Bone marrow (tissue), 2 donors: Measurements from ENCODE around the gene ISY1.
"Not testable (repeated sequence)": the region's sequence is repeated elsewhere in the genome, so short reads cannot be mapped to it uniquely, and the experiment has no call there.

Source experiments
- DNase-seq, 2 donors: peaks; one replicate each; lab custom pipeline; 2025; lab: John Stamatoyannopoulos, UW

The ISY1 gene

DNA sequence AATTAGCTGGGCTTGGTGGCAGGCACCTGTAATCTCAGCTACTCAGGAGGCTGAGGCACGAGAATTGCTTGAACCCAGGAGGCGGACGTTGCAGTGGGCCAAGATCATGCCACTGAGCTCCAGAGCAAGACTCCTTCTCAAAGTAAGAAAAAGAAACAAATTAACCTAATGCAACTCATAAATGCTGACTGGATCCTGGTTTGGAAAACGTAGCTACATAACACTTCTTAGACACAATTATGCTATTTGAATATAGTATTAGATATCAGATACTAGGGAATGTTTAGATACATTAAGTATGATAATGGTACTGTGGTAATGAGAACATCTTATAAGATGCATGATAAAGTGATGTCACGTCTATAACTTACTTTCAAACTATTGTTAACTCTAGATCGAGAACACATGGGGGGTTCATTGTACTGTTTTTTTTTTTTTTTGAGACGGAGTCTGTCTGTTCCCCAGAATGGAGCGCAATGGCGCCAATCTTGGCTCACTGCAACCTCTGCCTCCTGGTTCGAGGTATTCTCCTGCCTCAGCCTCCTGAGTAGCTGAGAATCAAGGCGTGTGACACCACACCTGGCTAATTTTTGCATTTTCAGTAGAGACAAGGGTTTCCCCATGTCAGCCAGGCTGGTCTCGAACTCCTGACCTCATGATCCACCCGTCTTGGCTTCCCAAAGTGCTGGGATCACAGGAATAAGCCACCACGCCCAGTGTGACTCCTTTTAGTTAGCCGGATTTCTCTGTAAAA lies 5.9 kb upstream of the ISY1 start:
- DNase-seq = no peak

DNA sequence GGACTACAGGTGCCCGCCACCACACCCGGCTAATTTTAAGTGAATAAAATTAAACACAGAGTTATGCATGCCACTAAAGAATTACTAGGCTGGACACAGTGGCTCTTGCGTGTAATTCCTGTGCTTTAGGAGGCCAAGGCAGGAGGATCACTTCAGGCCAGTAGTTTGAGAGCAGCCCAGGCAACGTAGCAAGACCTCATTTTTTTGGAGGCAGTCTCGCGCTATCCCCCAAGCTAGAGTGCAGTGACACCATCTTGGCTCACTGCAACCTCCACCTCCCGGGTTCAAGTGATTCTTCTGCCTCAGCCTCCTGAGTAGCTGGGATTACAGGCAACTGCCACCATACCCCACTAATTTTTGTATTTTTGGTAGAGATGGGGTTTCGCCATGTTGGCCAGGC lies 4.7 kb upstream of the ISY1 start:
- not testable (repeated sequence) for DNase-seq

DNA sequence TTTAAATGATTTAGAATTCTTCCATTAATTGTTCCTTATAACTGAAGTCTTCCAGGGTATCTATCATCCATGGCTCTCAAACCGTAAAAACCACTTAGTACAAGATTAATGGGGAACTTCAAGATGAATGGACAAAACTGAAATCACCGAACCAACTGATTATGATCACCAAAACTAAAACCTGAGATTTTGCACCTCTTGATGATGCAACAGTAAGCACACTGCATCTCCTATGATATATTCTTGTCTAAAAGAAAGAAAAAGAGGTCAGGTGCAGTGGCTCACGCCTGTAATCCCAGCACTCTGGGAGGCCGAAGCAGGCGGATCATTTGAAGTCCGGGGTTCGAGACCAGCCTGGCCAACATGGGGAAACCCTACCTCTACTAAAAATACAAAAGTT lies 3.6 kb upstream of the ISY1 start:
- no peak for DNase-seq

DNA sequence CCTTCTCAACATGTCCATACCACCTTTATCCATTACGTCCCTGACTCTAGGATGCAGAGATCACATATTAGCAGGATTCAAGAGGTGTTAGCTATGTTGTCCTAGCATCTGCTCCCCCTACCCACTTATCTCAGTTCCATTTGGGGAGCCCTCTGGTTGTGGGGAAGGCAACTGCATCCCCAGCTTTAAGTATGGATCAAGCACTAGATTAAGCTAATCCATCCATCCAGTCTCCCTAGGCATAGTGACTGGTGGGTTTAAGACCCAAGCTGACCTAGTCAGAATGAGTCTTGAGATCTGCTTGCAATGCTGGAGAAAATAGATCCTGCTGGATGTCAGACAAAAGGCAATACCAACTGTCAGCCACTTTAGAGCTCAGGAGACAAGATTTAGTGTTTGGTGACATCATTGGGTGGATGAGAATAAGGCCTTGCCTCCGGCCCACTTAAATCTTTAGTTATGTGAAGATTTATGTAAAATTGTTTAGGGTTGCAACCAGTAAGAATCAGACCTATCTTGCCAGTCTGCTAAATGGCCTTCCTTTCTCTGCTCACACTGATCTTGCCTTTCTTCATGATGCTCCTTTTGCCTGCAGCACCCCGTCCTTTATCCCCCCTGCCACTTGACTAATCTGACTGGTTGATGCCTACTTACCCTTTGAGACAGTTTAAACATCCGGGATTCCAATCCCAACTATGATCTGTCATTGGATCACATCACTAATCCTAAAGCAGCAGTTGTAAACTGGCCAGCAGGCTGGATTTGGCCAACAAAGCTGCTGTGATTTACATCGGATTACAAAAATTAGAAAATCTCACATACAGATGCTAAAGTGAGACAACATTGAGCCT lies 2.1 kb upstream of the ISY1 start:
- DNase-seq = no peak

DNA sequence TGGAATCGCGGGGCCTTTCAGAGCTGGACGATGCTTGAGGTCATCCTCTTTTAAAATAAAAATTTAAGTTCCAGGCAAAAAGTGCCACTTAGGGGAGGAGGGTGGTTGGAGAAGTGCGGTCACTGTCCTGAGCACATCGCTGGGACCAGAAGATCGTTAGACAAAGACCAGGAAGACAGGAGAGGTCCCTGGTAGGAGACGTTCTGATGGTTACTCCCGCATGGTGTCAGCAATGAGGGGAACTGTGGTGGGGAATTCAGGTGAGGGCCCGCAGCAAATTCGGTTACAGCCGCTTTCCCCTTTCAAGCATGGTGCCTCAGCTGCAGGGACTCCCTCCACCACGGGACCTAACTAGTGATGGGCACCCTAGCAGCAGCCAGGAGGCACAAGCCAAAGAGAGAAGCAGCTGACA lies 1.0 kb upstream of the ISY1 start:
- DNase-seq = no peak

DNA sequence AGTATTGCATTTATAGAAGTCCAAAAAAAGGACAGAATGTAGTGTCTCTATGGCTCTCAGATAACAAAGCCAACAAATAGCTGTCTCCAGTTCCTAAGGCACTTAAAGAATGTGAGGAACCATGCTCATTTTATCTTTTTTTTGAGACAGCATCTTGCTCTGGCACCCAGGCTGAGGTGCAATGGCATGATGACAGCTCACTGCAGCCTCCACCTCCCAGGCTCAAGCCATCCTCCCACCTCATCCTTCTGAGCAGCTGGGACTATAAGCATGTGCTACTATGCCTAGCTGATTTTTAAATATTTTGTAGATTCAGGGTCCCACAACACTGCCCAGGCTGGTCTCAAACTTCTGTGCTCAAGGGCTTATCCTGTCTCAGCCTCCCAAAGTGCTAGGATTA lies 16.1 kb downstream of the ISY1 start:
- DNase-seq = no peak

DNA sequence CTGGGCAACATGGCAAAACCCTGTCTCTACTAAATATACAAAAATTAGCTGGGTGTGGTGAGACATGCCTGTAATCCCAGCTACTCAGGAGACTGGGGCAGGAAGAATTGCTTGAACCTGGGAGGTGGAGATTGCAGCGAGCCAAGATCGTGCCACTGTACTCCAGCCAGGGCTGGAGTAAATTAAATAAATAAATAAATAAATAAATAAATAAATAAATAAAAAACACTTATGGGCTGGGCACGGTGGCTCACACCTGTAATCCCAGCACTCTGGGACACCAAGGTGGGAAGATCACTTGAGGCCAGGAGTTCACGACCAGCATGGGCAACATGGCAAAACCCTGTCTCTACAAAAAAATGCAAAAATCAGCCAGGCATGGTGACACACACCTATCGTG lies 19.9 kb downstream of the ISY1 start:
- DNase-seq = not testable (repeated sequence)

DNA sequence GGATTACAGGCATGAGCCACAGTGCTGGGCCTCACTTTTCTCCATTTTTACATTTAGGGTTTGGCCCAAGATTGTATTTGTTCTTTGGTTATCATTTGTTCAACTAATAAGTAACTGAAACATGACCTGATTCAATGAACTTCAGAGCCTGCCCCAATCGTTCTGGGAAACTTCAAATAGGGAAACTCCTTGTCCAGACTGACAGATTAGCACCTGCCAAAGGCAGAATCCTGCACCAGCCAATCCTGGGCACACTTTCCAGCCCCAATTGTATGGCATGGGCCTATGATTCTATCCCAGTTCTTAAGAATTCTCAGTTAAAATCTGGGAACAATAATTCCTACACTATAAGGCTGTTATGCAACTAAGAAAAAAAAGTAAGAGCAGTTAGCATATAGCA lies 21.0 kb downstream of the ISY1 start:
- DNase-seq = no peak

DNA sequence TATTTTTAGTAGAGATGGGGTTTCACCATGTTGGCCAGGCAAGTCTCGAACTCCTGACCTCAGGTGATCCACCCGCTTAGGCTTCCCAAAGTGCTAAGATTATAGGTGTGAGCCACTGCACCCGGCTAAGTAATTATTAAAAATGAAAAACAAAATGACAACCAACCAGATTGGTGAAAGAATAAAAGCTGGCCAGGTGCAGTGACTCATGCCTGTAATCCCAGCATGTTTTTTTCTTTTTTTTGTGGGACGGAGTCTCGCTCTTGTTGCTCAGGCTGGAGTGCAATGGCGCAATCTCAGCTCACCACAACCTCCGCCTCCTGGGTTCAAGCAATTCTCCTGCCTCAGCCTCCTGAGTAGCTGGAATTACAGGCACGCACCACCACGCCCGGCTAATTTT lies 24.6 kb downstream of the ISY1 start:
- DNase-seq = not testable (repeated sequence)

DNA sequence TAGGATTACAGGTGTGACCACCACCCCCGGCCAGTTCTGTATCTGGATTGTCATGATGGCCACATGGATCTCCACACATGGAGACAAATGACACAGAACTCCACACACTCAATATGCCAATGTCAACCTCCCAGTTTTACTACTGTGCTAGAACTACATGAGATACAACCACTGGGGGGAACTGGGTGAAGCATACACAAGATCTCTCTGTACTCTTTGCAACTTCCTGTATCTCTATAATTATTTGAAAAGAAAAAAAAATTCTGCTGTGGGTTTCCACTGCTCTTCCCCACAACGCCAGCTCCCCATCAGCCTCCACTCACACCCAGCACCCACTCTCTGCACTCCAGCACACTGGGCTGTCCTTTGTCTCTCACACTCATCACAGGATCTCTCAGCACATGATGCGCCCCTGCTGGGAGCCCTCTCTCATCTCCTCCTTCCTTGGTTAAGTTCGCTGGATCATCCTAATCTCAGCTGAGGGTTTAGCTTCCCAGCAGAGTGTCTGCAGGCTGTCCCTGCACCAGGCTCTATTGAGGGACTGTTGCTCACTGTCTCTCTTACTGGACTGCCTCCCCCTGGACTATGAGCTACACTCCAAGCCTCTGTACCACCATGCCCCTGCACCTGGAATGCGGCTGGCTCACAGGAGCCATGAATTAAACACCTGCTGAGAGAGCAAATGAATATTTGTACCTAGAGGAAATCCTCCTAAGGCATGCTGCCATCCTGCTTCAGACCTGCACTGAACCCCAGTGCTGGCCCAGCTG lies 28.6 kb downstream of the ISY1 start:
- DNase-seq = no peak

DNA sequence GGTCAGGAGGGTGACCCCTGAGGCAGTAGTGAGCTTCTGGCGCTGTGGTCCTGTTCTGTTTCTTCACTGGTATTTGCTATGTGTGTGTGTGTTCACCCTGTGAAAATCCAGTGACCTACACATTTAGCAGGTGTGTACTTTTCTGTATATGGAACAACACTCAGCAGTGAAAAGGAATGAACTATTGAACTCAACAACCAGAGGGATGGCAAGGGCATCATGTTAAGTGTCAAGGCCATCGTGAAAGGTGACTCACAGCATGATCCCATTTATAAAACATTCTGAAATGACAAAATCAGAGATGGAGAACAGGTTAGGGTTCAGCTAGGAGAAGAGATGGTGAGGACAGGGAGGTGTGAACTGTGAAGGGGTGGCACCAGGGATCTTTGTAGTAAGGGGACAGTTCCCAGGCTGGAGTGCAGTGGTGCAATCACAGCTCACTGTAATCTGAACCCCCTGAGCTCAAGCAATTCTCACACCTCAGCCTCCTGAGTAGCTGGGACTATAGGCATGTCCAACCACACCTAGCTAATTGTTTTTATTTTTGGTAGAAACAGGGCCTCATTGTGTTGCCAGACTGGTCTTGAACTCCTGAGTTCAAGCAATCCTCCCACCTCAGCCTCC lies 29.3 kb downstream of the ISY1 start:
- DNase-seq = no peak

DNA sequence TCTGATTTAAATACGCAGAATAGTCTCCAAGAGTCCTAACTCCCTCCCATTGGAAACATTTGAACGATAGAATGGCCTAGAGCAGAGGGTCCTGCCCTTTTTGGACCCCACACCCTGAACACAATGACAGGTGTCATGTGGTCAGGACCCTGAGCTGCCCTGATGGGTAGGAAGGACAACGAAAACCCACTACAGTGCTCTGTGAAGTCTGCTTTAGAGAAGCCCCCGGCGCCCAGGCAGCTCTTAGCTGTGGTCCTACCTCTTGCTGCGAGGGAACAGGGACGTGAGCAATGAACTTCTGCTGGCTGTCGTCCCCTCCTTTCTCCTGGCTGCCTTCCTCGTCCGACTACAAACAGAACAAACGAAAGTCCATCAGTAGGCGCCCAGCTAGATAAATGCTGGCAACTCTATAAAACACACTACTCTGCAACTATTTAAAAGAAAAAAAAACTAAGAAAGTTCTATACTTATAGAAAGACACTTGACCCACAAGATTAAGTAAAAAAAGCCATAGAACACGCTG lies 30.5 kb downstream of the ISY1 start:
- DNase-seq = no peak

DNA sequence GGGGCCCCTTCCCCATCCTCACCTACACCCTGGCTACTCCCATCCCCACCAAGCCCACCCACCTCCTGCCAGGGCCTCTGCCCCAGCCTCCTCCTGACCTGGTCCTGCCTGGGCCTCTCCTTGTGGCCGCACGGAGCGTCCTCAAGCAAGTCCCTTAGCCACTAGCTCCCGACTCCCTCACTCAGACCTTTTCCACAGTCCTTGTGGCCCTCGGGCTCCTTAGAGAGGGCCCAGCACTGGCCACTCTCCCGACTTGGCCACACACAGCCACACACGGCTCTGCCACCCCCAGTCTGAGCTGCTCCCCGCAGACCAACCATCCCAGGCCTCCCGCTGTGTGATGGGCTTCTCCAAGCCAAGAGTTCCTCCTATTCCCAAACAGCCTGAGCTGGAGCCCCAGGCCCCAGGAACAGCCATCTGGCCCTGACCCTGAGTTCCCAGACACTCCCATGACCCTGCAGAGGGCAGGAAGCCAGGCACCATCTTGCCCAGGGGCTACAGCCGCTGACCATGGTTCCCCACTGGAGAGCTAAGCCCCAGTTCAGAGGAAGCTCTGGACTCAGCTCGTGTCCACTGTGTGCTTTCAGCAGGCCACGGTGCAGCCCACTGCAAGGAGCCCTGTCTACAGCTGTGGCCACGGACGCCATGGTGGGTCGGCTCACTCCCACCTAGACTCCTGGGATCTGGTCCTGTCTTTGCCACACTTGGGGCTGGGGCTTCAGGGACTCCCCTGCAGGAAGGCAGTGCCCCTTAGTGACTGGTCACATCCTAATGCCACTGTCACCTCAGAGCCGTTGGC lies 32.3 kb downstream of the ISY1 start:
- no peak for DNase-seq

DNA sequence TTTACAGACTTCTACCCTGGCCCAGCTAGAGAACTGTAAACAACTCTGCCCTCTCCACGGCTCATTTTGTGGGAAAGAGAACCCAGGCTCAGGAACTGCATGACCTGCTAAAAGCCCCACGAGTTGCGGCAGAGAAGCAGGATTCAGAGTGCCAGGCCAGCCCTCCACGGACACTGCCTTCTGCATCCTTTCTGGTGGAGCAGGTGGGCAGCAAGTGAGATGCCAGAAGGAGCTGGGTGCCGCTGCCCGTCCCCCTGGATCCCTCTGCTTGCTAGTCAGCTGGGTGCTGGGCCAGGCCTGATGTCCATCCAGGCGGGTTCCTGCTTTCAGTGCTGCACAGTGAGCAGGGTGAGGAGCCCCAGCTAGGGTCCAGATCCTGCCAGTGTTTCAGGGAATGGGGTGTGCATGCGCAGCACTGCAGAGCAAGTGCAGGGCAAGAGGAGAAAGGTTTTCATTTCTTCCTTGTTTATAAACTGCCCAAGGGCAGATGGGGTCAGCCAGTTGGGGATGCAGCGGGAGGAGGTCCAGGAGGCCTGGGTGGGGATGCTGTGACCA lies 34.1 kb downstream of the ISY1 start:
- no peak for DNase-seq

DNA sequence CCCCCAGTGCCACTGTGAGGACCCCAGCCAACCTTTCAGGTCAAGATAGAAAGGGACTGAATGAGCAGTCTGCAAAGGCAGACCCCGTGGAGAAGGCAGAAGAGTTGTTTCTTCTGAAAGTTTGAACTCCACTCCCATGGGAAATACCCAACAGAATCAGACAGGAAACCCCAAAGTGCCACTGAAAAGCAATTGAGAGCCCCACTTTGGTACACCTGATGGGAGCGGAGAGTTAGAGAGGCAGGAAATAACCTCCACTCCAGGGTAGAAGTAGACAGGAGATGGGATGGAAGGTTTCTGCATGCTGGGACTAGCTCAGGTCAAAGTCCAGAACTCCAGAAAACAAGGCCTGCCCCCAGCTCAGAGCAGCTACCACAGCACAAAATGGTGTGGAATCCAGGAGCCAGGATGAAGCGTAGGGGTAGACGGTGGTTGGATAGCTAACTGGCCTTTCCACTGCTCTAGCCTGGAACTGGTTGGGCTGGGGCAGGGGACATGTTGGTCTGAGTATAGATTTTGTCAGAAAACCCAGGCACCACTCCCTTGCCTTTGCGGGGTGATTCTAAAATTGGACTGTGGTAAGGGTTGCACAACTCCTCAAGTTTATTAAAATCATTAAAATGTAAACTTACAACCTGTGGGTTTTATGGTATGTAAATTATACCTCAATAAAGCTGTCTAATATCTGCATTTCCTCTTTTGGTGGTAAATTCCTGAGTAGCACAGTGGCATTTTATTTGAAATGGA lies 37.4 kb downstream of the ISY1 start:
- no peak for DNase-seq

DNA sequence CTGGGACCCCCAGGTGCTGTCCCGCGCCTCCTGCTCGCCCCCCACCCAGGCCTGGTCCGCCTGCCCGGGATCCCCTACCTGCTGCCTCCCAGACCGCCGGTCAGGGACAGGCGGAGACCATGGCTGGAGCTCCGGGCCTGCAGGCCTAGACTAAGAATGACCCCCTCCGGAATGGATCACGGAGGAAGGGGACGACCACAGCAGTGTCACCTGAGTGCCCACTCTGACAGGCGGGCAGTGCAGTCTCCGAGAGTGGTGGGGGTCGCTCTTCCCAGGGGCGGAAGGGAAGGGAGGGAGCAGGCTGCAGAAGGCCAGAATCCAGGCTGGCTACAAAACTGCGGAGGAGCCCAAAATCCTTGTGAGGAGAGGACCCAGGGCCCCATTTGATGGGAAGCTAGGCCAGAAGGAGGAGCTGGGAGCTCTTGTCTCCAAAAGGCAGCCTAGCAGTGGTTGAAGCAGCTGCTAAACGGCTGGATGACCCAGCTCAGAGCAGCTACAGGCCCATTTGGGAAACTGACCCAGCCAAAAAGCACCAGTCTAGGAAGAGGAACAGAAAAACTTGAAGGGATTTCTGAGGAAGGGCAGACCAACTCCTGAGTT lies 38.4 kb downstream of the ISY1 start:
- DNase-seq = no peak

DNA sequence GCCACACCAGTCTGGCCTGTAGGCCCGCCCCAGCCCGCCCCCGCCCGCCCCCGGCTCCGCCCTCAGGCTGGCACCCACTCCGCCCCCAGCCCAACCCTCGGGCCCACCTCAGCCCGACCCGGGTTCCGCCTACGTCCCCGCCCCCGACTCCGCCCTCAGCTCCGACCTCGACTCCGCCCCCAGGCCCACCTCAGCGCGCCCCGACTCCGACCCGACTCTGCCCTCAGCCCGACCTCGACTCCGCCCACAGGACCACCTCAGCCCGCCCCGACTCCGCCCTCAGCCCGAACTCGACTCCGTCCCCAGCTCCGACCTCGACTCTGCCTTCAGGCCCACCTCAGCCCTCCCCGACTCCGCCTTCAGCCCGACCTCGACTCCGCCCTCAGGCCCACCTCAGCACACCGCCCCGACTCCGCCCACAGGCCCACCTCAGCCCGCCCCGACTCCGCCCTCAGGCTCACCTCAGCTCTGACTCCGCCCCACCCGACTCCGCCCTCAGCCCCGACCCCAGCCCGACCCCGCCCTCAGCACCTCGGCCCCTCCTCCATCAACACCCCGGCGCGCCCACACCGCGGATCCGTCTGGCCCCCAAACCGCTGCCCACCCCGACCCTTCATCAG lies 39.0 kb downstream of the ISY1 start, which contains the start of gene RAB43:
Gene RAB43 (minus strand): TSS at position 13 of the 620 bp plus-strand sequence. CDS start 315 bp downstream, outside the sequence.
- DNase-seq = peak; percentile 50 to 56

DNA sequence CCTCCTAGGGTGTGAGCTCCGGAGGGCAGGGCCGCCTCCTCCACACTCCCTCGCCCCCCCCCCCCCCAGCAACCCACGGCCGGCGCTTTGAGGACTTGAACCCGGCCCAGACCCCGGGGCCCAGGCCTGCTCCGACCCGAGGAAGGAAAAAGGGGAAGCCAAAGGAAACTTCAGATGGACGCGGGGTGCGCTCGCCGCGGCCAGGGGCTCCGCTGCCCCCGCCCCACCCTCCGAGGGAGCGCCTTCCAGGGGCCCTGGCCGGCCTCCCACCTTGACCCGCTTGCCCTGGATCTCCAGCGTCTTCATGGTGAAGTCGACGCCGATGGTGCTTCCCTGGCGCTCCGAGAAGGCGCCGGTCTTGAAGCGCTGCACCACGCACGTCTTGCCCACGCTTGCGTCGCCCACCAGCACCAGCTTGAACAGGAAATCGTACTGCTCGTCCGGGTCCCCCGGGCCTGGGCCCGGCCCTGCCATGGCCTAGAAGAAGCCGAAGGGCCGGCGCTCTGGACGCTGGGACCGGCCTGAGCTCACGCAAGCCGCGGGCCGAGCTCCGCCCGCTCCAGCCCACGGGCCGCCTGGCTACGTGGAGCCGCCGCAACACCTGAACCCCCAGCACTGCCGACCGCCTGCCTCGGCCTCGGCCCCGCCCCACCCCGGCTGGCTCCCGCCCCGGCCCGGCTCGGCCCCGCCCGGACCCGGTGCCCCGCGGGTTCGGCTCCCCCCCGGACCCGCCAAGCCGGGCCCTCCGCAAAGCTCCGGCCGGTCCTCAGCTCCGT lies 39.7 kb downstream of the ISY1 start:
- no peak for DNase-seq
